HG03025 (cell line): ENCODE data around the gene NHLH1.
A peak's percentile ranks its signal among the peaks of the same experiment; 100 is the strongest.

Experiments used
- ATAC-seq: cut with Tn5 transposase; IDR thresholded peaks from one replicate; pipeline ENCODE4 v1.9.1; 2021; ENCODE audit warnings: mild to moderate bottlenecking, moderate library complexity; ENCODE audit not compliant: unreplicated experiment, low FRiP score

NHLH1 gene

GRCh38 chr1:160366731-160367515, at the start of gene NHLH1:
Gene NHLH1, plus strand, starts transcription at chr1:160367071. Its CDS starts 3,661 bp downstream, at chr1:160370732.
- no peak for ATAC-seq

- no peak for ATAC-seq
Measured at GRCh38 chr1:160322831-160323230, 44.0 kb upstream of the NHLH1 start.

DNA sequence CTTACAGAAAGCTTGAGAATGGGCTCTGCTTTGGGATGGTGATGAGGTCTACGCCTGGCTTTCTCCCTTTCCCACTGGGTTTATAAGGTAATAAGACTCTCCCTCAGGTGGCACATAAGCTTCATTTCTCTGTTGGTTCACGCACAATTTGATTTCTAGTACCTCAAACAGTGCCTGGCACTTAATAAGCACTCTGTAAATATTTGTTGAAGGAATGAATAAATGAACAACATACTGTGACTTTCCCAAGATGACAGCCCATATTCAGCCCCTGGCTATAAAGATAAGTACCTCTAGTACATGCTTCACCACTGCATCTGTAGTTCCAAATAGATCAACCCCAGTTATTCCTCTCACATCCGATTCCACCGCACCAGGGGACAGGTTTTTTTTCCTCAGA, 41.6 kb upstream of the NHLH1 start:
- no peak for ATAC-seq

DNA sequence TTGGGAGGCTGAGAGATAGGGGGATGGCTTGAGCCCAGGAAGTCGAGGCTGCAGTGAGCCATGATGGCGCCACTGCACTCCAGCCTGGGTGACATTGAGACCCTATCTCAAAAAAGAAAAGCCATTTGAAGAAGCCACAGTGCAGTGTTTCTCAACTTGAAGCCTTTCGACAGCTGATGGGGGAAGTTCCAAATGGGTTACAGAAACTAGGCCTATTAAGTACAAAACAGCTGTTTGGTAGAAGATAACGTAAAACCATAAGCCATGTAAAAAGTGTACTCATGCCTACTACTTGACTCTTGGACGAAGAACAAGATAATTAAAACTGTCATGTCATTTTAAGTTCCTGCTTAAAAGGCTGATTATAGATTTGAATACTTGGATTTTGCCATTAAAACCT, 40.5 kb upstream of the NHLH1 start:
- ATAC-seq: no peak

DNA sequence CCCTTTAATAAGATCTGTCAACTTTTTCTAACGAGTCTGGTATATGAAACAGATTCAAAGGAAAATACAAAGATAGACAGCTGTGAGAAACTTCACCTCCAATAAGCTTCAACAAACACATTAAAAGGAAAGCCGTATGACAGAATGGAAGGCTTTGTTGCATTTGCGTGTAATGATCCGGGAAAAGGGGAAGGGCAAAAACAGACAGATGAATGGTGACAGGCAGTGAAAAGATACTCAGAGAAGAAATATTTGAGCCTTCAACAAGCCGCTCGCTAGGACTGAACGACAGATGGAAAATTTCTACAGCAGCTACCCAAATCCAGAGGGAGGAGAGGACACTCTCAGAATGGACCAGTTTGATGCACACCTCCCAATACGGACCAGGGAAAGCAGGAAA, 38.7 kb upstream of the NHLH1 start:
- no peak for ATAC-seq

- ATAC-seq: no peak
Measured at GRCh38 chr1:160330119-160330518, 36.8 kb upstream of the NHLH1 start.

DNA sequence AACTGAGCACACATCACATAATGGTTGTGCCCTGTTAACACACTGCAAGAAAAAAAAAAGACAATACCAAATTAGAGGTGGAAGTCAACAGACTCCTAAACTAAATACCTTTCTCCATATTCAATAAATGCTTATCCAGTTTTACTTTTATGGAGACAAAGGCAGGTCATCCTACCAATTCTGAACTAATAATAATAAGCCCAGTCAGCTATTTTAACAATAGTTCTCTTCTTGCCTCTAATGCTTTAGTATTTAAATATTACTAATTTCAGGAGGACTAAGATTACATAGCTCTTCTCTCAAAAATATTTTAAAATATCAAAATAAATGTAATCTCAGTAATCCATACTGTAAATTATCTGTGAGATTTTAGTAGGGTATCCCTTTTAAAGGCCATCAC, 34.4 kb upstream of the NHLH1 start:
- ATAC-seq: no peak

GRCh38 chr1:160338580-160338979, 28.3 kb upstream of the NHLH1 start:
- no peak for ATAC-seq

DNA sequence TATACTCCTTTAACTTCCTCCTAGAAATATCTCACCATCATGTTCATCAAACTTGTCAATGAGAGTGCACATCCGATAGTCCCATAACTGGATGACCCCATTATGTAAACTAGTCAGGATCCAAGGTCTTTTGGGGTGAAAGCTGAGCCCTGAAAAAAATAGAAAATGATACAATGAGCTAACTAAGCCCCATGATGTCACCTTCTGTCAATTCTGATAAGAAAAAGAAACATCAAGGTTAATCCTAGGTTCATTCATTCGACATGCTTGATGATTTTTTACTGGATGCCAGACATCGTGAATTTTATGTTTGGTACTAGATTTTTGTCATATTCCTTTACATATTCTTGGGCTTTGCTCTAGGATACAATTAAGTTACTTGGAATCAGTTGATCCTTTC, 26.7 kb upstream of the NHLH1 start:
- ATAC-seq: no peak

DNA sequence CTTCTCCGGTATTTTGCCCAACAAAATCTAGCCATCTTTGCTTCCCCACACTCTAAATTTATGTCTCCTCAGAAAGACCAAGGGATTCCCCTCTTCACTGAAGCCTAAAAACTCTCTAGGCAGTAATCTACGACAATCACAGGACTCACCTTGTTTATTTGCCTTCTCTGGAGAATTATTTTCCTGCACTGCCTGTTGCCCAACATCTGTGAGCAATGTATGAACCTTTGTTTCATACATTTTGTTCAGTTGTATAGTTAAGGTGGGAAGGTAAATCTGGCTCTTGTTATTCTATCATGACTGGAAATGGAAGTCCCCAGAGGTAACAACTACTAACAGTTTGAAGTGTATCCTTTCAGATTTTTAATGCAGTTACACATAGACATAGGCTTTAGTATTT, 26.0 kb upstream of the NHLH1 start:
- no peak for ATAC-seq

DNA sequence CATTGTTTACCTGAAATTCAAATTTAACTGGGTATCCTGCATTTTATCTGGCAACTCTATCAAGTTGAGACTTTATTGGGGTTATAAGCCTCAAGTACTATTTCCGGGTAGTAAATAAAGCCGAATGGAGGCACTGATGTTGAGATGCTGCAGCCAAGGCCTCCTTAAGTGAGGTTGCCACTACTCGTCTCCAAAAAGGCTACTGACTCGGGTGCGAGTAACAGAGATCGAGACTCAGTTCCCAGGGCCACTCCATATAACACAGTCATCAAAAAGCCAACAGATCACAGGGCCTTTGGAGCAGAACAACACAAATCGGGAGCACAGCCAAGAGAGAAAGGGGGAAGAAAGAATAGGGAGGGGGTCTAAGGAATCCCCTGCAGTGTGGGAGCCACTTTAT, 24.3 kb upstream of the NHLH1 start:
- ATAC-seq: no peak

DNA sequence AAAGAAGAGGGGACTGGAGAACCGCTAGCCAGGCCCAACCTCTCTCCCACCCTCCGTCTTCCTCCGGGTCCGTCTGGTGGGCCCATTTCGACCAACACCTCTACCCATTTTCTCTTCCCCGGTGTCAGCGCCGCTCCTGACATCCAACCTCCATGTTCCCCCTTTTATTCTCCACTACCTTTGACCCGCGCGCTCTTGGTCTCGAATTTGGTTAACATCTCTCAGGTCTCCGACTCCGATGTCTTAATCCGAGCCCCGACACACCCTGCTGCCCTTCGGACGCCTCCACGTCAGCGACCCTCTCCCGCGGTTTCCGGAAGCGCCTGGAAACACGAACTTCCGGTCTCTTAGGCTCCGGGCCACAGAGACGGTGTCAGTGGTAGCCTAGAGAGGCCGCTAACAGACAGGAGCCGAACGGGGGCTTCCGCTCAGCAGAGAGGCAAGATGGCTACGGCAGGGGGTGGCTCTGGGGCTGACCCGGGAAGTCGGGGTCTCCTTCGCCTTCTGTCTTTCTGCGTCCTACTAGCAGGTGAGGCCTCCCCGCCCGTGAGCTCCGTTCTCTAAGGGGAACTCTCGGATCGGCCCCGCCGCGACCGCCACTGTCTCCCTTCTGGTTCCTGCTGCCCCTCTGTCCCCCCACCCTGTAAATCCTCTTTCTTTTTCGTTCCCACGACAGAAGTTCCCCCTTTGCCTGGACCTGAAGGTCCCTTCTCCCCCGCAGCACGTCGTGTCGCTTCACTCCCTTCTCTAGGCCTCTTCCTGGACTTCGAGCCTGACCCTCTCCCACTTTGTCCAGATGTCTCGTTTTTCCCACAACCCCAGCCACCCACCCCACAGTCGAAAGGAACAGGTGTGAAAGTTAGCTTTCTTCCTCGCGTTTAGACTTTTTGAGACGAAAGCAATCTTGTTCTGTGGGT, 23.7 kb upstream of the NHLH1 start, which contains the start of the genes COPA and NCSTN:
TSS of gene COPA (minus strand) at position 298 of the 917 bp plus-strand sequence. CDS start at position 218, 80 bp downstream.
TSS of gene NCSTN (plus strand) at position 431 of the 917 bp plus-strand sequence. CDS start at position 445, 14 bp downstream.
- ATAC-seq: peak; percentile 83

- ATAC-seq: no peak
Measured at GRCh38 chr1:160344241-160344640, 22.6 kb upstream of the NHLH1 start.

DNA sequence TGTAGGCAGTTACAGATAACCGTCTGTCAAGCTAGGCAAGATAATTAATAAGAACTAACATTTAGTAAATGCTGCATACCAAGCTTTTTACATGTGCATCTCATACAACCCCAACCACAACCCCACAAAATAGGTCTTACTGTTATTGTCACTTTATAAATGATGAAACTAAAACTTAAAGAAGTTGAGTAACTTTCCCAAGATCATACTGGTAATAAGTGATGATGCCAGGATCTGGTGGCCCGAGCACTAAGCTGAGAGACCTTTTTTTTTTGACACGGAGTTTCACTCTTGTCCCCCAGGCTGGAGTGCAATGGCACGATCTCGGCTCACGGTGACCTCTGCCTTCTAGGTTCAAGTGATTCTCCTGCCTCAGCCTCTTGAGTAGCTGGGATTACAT, 21.9 kb upstream of the NHLH1 start:
- ATAC-seq: no peak

DNA sequence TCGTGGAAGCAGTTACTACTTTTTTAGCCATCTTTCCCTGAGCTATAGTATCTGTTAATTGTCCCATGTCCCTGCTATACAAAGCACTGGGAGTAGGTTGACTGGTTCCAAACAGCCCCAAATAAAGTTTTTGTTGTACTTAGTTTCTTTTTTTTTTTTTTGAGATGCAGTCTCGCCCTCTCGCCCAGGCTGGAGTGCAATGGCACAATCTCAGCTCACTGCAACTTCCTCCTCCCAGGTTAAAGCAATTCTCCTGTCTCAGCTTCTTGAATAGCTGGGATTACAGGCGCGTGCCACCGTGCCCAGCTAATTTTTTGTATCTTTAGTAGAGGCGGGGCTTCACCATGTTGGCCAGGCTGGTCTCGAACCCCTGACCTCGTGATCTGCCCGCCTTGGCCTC, 20.4 kb upstream of the NHLH1 start:
- no peak for ATAC-seq

DNA sequence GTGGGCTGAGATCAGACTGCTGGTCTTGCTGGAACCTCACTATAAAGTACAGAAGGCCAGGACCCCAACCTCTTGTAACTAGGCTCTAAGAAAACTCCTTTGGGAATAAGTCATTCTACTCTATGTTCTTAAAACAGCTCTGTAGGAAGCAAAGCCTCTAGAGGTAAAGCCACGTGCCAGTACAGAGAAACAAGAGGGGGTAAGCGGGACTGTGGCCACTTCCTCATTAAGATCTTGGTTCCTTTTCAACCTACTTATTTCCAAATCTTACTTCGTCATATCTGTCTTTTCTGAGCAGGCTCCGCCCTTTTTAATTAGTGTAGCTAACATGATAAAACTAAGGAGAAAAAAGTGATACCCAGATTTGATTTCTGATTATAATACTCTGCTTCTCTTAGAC, 19.9 kb upstream of the NHLH1 start:
- no peak for ATAC-seq

GRCh38 chr1:160351629-160352028, 15.2 kb upstream of the NHLH1 start:
- no peak for ATAC-seq

DNA sequence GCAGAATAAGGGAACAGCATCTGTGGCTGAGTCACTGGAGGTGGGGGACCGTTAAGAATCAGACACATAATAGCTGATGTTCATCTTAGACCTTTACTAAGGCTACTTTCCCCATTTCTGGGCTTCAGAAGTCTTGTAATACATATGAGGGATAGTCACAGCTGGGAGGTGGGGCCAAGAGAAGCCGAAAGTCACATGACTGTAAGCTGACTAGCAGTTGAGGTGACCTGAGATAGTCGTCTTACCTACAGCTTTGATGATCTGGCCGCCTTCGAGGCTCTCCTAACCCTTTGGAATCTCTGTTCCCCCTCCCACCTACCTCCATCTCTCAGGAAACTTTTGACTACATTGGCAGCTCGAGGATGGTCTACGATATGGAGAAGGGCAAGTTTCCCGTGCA, 14.3 kb upstream of the NHLH1 start:
- no peak for ATAC-seq

DNA sequence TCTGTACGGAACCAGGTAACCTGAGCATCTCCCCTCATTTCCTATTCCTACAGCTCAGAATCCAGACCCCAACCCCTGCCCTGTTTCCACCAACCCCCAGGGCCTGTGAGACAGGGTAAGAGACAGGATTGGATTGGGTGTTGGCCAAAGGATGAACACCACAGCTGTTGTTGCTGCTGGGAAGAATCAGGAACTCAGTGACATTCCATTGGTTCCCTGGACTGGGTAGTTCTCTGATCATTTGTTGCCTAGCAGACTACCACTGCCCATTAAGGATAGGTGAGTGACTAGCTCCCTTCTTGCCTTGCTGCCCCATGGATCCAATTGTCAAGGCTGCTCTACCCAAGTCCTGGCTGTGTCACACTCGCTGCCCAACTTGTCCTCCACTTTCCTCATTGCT, 13.6 kb upstream of the NHLH1 start:
- ATAC-seq: no peak

DNA sequence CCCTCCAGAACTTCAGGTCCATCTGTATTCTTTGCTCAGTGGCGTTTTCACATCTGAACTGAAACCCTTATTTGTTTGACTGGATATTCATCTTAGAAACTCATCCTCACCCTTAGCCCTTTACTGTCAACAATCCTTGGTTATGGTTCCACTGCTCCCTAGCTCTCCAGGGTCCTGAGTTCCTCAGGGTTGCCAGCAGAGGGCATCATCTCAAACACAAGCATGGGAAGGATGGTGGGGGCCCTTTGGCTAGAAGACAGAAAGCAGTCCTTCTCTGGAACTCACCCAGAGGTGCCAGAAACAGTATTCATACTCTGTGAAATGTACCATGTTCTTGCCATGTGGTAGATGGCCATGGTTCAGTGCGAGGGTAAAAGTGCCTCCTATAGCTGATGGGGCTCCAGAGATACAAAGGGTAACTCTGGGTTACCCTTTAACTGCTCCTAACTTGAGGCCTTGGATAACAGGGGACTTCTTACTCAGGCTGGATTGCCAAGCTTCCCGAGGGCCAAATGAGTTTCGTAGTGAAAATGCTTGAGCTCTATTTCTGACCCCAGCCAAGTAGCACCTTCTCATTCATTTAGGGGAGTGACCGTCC, 12.4 kb upstream of the NHLH1 start:
- ATAC-seq: no peak
